H1 (cell line): ENCODE results near the gene BTAF1. TPM values are rescaled to one million over a fixed set of nuclear protein-coding genes. Genes with fewer than 3 reads are reported as not detected.

Source experiments
- CHD7 ChIP-seq: fragments of 300-600 bp; sonication (generic); IDR thresholded peaks from 2 replicates; pipeline ENCODE4 v1.7.1; 2012; ENCODE audit warnings: low read length, moderate library complexity, mild to moderate bottlenecking, inconsistent platforms; ENCODE audit not compliant: insufficient replicate concordance
- CREB1 ChIP-seq: IDR thresholded peaks from 2 replicates; pipeline ENCODE4 v1.6.1; 2012; ENCODE audit warnings: inconsistent platforms
- E2F6 ChIP-seq: IDR thresholded peaks from 2 replicates; pipeline ENCODE4 v1.6.1; 2012; ENCODE audit warnings: inconsistent platforms
- HDAC2 ChIP-seq, 2 experiments: fragments of 300-600 bp in 1 of 2; sonication (generic) in 1 of 2; IDR thresholded peaks; 2 replicates each; pipeline ENCODE4 v1.6.1; 2011 to 2012; ENCODE audit warnings: low read depth in 2 of 2, low read length in 2 of 2, mild to moderate bottlenecking in 2 of 2, moderate library complexity in 2 of 2, borderline replicate concordance in 1 of 2, inconsistent platforms in 1 of 2
- SUZ12 ChIP-seq: fragments of 200-600 bp; sonication (generic); IDR thresholded peaks from 2 replicates; pipeline ENCODE4 v1.6.1; 2012; ENCODE audit warnings: mild to moderate bottlenecking, inconsistent platforms, low read length, moderate library complexity, mixed read lengths
- polyA plus RNA-seq, 7 experiments: library from polyadenylated mRNA; depleted of rRNA in 3 of 7; stranded (reverse) in 5 of 7; unstranded in 2 of 7; fragments of >200 nt in 5 of 7; fragments of 200-250 nt in 2 of 7; gene quantifications; 1 replicate in 5 of 7; 2 replicates in 1 of 7; 4 replicates in 1 of 7; pipeline versions ENCODE4 v1.2.1 to v1.2.3, GENCODE V29; 2011 to 2013; ENCODE audit warnings: missing spikeins in 2 of 7, mixed read lengths in 2 of 7
- total RNA-seq: library from RNA; stranded (reverse); fragmentation: NEBNext Ultra II Directional; extraction: Animal tissue kit (Norgen Biotek cat#: 25700); gene quantifications from 2 replicates; pipeline ENCODE4 v1.2.1, GENCODE V29; 2021

BTAF1 gene
- total and polyA plus RNA-seq, 2 of the 8 experiments (the other 6 are each of a cell fraction or from before 2014, with no cell fraction given), result 24.5 to 39.1 TPM

GRCh38 chr10:92005978-92006377 is 82.4 kb downstream of the BTAF1 start (continued):
- no peak for TF ChIP-seq CHD7
- no peak for TF ChIP-seq HDAC2 (IDR thresholded peaks at IDR 0.05; ENCODE audit: borderline replicate concordance in 1 of 2, low read depth in 2 of 2, low read length in 2 of 2)
- no peak for TF ChIP-seq CREB1
- no peak for TF ChIP-seq E2F6
- no peak for TF ChIP-seq SUZ12
